Neural progenitor cell (in vitro differentiated cells): ENCODE results near the gene HOMER2.

Experiments used
- CTCF ChIP-seq: fragments of 200-600 bp; sonication (generic); IDR thresholded peaks from 2 replicates; pipeline ENCODE4 v1.5.1; 2017; ENCODE audit warnings: antibody characterized with exemption, mild to moderate bottlenecking
- EZH2 ChIP-seq: fragments of 200-600 bp; sonication (generic); IDR thresholded peaks from 2 replicates; pipeline ENCODE4 v1.6.1; 2017; ENCODE audit warnings: antibody characterized with exemption, mild to moderate bottlenecking, moderate library complexity

- TF ChIP-seq CTCF = no peak
- no peak for TF ChIP-seq EZH2
Observed at GRCh38 chr15:82935382-82935781, 17.1 kb downstream of the HOMER2 start.
